HUES64 (cell line): ENCODE data around the gene FAN1. TPM values are rescaled to one million over a fixed set of nuclear protein-coding genes. Genes with fewer than 3 reads are reported as not detected.
"Not testable (repeated sequence)": the region's sequence is repeated elsewhere in the genome, so short reads cannot be mapped to it uniquely, and the experiment has no call there.

Source experiments
- H3K27ac ChIP-seq: 2 replicates; pipeline ENCODE4 v1.7.0; 2013; ENCODE audit warnings: low read depth, low read length, inconsistent platforms
- H3K27me3 ChIP-seq: 2 replicates; pipeline ENCODE4 v1.6.1; 2013; ENCODE audit warnings: mild to moderate bottlenecking, low read length; ENCODE audit not compliant: insufficient read depth
- H3K36me3 ChIP-seq: 2 replicates; pipeline ENCODE4 v1.6.1; 2013; ENCODE audit warnings: mild to moderate bottlenecking, low read length; ENCODE audit not compliant: insufficient read depth
- H3K4me1 ChIP-seq: 2 replicates; pipeline ENCODE4 v1.6.1; 2013; ENCODE audit warnings: mild to moderate bottlenecking, low read length, moderate library complexity; ENCODE audit not compliant: insufficient read depth
- H3K4me3 ChIP-seq: 2 replicates; pipeline ENCODE4 v1.5.1; 2013; ENCODE audit warnings: mild to moderate bottlenecking, low read length, moderate library complexity
- H3K9ac ChIP-seq: 2 replicates; pipeline ENCODE4 v1.6.1; 2013; ENCODE audit warnings: mild to moderate bottlenecking, low read depth, low read length
- H3K9me3 ChIP-seq: 2 replicates; pipeline ENCODE4 v1.6.1; 2013; ENCODE audit warnings: low read depth, low read length; ENCODE audit not compliant: insufficient read depth
- WGBS: fragments of 150-250, 120-280 bp; methylation state at CpG from one replicate; pipeline ENCODE4 v1.1.7; 2013; ENCODE audit warnings: missing lambda C conversion rate; 5-methylcytosine and 5-hydroxymethylcytosine counted together
- polyA plus RNA-seq, 2 experiments: library from polyadenylated mRNA; stranded (reverse); fragments of 50-300 nt; gene quantifications; one replicate each; pipeline ENCODE4 v1.2.3, GENCODE V29; 2013

The FAN1 gene
- 15.8 TPM for polyA plus RNA-seq (2013, experiment 1 of 2)
- 15.6 TPM for polyA plus RNA-seq (2013, experiment 2 of 2)

DNA sequence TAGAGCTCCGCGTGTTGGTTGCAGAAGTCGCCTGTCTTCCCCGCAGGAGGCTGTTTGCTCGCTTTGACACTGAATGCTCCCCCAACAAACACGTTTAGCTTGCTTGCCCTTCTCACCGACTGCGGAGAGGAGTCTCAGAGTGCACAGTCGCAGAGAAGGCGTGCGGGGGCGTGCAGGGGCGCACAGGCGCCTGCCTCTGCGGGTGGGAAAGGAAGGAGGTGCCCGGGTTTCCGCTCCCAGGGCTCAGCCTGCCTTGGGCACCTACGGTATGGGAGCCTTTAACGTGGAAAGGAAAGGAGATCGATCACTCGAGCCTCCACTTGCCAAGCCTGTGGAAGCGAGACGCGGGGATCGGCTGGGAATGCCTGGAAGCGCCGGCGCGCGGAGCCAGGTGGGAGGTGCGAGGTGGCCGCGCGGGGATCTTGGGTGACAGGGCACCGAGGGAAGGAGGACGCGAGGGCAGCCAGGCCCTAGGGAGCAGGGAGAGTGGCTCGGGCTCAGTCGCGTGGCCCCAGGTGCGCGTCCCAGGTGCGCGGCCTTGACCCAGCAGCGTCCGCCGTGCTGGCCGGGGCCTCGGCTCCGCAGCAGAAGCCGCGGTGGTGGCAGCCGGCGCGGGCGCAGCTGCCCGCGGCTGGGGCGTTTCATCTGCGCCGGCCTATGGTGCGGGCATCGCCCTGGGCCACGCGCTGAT, at the start of gene FAN1:
Gene FAN1 (plus strand): TSS at position 419 of the 691 bp plus-strand sequence. CDS start 749 bp downstream, outside the sequence.
- Histone ChIP-seq H3K9ac (peak within 1 kb of the TSS; percentile 71), H3K9me3 (no peaks in the 10 kb centered on the region), H3K27me3 (no peaks in the 10 kb centered on the region), H3K27ac (peak within 1 kb of the TSS; percentile 75), H3K4me1 (no peaks in the 10 kb centered on the region), H3K4me3 (peak within 1 kb of the TSS; percentile 79), H3K36me3 (peaks cover 15% of the 10 kb centered on the region; the same call in 1 of the 2 replicates)
- WGBS, result under 1% methylated on average over 65 of the region's 65 CpGs

DNA sequence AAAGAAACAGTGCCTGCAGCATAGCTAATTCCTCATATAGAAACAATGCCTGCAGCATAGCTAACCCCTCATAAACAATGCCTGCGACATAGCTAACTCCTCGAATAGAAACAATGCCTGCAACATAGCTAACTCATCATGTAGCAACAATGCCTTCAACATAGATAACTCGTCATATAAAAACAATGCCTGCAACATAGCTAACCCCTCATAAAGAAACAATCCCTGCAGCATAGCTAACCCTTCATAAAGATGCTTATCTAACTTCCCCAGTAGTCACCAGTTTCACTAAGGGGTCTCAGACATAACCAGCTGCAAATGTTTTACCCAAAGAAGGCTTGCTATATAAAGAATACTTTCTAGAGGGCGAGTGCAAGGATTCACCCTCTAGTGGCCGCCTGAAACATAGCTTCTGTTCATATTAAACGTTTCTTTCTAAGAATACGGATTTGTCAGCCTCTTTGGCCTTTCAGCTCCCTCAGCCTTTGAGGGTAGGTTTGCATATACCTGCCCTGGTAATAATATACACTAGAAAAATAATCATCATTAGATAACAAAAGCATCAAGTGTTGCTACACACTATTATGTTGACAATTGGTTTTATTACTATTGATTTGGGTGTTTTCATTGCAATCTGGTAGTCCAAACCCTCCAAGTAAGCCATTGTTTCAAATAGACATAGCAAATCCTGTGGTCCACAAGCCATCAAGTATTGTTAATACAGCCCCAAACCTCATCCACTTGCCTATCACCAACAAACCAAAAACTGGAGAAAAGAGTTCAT, 44.4 kb upstream of the FAN1 start:
- Histone ChIP-seq H3K9ac (no peak overlapping the region), H3K4me1 (no peaks in the 10 kb centered on the region), H3K4me3 (no peak overlapping the region), H3K9me3 (peaks cover 8% of the 10 kb centered on the region; the same call in 1 of the 2 replicates), H3K36me3 (no peaks in the 10 kb centered on the region), H3K27ac (no peak overlapping the region), H3K27me3 (no peaks in the 10 kb centered on the region)
- 35% methylated on average over 7 of the region's 7 CpGs for WGBS

DNA sequence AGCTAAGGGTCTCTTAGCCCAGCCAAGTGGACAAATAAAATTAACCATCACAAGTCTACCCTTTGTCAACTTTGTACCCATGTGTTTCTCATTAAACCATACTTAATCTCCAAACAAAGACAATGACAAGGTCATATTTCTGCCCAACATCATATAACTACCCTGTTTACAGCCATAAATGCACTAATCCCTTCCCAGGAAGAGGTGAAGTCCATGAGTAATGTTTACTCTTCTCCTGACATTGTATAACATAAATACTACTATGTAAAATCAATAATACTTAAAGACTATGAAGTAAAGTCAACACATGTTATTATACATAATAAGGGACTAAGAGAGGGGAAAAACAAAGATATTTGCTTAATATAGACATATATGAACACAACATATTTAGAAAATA, 38.5 kb upstream of the FAN1 start:
- no peak overlapping the region for H3K27ac ChIP-seq
- no peaks in the 10 kb centered on the region for H3K27me3 ChIP-seq
- no peak overlapping the region for H3K9ac ChIP-seq
- no peaks in the 10 kb centered on the region for H3K9me3 ChIP-seq
- no peaks in the 10 kb centered on the region for H3K36me3 ChIP-seq
- no peak overlapping the region for H3K4me3 ChIP-seq
- H3K4me1 ChIP-seq, result no peaks in the 10 kb centered on the region

DNA sequence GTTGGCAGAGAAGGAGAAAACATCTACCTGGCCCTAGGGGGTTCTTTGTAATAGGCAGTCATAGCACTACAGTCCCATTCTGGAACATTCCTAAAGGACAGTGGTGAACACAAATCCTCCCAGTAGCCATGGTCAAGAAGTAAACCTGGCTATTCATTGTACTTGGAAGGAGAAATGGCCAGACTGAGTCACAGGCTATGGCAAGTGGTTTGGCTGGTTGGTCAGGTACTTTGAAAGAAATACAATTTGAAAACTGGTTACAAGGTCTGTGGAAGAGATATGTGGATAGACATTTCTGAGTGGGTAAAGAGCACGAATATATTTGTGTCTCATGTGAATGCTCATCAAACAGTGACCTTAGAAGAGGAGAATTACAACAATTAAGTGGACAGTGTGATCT, 33.0 kb upstream of the FAN1 start:
- no peak overlapping the region for H3K4me3 ChIP-seq
- 86% methylated on average over 1 of the region's 1 CpG for WGBS
- H3K9ac ChIP-seq, result no peak overlapping the region
- H3K27me3 ChIP-seq, result no peaks in the 10 kb centered on the region
- no peaks in the 10 kb centered on the region for H3K4me1 ChIP-seq
- no peaks in the 10 kb centered on the region for H3K36me3 ChIP-seq
- H3K27ac ChIP-seq, result no peak overlapping the region
- no peaks in the 10 kb centered on the region for H3K9me3 ChIP-seq

DNA sequence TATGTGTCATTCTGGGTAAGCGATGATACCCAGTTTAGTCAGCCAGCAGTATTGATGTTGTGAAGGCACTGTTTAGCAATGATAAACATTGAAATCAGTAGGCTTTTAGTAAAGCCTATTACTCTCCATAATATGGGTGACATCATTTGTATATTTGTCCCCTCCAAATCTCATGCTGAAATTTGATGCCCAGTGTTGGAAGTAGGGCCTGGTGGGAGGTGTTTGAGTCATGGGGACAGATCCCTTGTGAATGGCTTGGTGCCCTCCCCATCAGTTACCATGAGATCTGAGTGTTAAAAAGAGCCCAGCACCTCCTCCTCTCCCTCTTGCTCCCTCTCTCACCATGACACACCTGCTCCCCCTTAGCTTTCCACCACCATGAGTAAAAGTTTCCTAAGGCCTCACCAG, 31.4 kb upstream of the FAN1 start:
- Histone ChIP-seq H3K36me3 (no peaks in the 10 kb centered on the region), H3K27ac (no peak overlapping the region), H3K4me1 (no peaks in the 10 kb centered on the region), H3K9ac (no peak overlapping the region), H3K9me3 (no peaks in the 10 kb centered on the region), H3K27me3 (no peaks in the 10 kb centered on the region), H3K4me3 (no peak overlapping the region)
- WGBS, result 88% methylated on average over 1 of the region's 1 CpG

DNA sequence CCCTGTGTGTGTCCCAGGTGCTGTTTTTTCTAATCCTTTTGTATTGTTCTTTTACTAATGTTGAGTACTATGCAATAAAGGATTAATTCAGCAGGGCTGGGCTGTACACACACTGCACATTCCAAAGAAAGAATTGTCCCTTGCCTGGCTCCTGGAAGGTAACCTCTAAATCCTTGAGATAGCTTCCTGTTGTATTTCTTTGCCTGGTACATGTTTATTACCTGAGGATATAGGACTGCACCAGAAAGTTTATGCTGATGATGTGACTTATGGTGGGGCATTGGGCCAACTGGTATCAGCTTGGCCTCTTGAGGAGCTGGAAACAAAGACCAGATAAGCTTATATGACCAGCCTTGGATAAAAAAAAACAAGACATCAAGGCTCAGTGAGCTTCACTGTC, 26.6 kb upstream of the FAN1 start:
- Histone ChIP-seq H3K4me3 (no peak overlapping the region), H3K4me1 (no peaks in the 10 kb centered on the region), H3K36me3 (no peaks in the 10 kb centered on the region), H3K9ac (no peak overlapping the region), H3K9me3 (no peaks in the 10 kb centered on the region), H3K27ac (no peak overlapping the region), H3K27me3 (no peaks in the 10 kb centered on the region)

DNA sequence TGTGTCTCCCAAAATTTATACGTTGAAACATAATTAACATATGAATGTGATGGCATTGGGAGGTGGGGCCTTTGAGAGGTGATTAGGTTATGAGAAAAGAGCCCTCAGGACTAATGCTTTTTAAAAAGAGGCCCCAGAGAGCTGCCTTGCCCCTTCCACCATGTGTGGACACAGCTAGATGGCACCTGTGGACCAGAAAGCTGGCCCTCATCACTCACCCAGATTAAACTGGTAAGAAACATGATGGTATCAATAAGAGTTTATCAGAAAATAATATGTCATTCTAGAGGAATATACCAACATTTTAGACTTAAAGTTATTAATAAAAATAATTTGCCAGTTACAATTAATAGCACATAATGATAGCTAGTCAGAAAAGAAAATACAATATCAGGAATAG, 25.2 kb upstream of the FAN1 start:
- no peaks in the 10 kb centered on the region for H3K36me3 ChIP-seq
- no peaks in the 10 kb centered on the region for H3K9me3 ChIP-seq
- no peak overlapping the region for H3K27ac ChIP-seq
- H3K27me3 ChIP-seq, result no peaks in the 10 kb centered on the region
- H3K4me1 ChIP-seq, result no peaks in the 10 kb centered on the region
- no peak overlapping the region for H3K4me3 ChIP-seq
- no peak overlapping the region for H3K9ac ChIP-seq
- WGBS, result 80% methylated on average over 1 of the region's 1 CpG

DNA sequence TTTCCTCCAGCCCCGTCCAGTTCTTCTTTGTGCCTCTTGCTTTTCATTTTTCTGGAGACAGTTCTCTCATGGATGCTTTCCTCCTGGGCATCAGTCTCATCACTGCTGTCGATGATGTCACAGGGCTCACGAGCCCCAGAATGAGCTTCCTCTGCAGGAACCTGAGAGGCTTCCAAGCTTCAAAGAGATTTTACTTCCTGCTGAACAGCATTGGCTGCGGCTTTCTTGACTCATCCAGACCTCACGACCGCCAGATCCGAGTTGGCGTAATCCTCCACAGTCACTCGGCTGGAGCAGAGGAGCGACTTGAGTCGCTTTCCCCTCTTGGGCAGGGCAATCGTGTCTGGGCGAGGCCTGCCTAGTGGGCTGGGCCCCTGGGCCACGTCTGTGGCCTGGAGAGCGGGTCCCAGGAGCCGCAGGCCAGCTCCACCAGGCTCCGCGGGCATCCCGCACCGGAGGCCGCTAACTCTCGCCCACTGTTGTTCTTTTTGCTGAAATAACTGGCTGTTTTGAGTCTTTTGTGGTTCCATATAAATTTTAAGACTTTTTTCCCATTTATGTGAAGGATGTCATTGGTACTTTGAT, 20.8 kb upstream of the FAN1 start:
- H3K27me3 ChIP-seq, result no peaks in the 10 kb centered on the region
- 86% methylated on average over 22 of the region's 22 CpGs for WGBS
- no peak overlapping the region for H3K9ac ChIP-seq
- no peaks in the 10 kb centered on the region for H3K4me1 ChIP-seq
- H3K4me3 ChIP-seq, result no peak overlapping the region
- H3K27ac ChIP-seq, result no peak overlapping the region
- H3K9me3 ChIP-seq, result no peaks in the 10 kb centered on the region
- H3K36me3 ChIP-seq, result no peaks in the 10 kb centered on the region

DNA sequence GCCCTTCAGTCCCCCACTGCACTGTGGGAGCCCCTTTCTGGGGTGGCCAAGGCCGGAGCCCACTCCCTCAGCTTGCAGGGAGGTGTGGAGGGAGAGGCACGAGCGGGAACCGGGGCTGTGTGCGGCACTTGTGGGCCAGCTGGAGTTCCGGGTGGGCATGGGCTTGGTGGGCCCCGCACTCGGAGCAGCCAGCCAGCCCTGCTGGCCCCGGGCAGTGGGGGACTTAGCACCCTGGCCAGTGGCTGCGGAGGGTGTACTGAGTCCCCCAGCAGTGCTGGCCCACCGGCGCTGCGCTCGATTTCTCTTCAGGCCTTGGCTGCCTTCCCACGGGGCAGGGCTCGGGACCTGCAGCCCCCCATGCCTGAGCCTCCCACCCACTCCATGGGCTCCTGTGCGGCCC, 20.0 kb upstream of the FAN1 start:
- H3K4me3 ChIP-seq, result not testable (repeated sequence)

DNA sequence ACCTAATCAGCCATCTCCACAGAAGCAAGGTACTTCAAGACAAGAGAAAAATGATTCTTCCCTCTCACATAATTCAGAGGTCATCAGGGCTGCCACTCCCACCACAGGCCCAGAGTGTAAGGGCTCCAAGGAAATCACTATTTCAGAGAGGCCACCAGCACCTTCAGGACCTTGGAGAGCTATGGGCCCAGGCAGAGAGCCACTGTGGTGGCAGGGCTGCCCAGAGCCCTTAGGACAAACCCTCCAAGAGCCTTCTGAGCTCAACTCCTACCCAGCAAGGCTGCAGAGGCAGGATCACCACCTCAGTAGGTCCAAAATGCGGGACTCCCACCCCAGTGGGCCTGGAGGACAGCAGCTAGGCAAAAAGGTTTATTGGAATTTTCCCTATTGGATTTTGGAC, 17.9 kb upstream of the FAN1 start:
- Histone ChIP-seq H3K9me3 (no peaks in the 10 kb centered on the region), H3K27me3 (no peaks in the 10 kb centered on the region), H3K4me1 (no peaks in the 10 kb centered on the region), H3K27ac (no peak overlapping the region), H3K9ac (no peak overlapping the region), H3K4me3 (no peak overlapping the region), H3K36me3 (no peaks in the 10 kb centered on the region)
- 57% methylated on average over 1 of the region's 1 CpG for WGBS

More for the DNA sequence above, 20.0 kb upstream of the FAN1 start:
- not testable (repeated sequence) for H3K27ac ChIP-seq, H3K27me3 ChIP-seq, H3K36me3 ChIP-seq, H3K9ac ChIP-seq, H3K4me1 ChIP-seq, H3K9me3 ChIP-seq
- 94% methylated on average over 16 of the region's 17 CpGs for WGBS

DNA sequence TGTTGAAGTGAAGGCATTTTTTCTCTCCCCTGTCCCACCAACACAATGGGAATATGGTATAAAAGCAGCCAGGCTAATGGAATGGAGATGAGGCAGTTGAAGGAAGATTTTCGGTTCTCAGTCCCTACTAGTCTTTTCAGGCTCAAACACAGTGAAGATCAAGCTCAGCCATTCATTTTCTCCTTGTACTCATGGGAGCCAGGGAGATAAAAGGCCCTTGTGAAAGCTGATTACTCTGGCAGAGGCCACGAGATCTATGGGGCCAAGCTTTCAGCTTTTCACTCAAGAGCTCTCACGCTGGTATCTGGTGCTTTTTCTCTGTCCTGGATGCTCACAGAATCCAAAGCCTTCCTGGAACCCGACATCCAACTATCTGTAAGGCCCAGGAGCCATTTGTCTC, 14.5 kb upstream of the FAN1 start:
- H3K36me3 ChIP-seq, result no peaks in the 10 kb centered on the region
- H3K27ac ChIP-seq, result no peak overlapping the region
- H3K4me3 ChIP-seq, result no peak overlapping the region
- no peaks in the 10 kb centered on the region for H3K4me1 ChIP-seq
- H3K27me3 ChIP-seq, result no peaks in the 10 kb centered on the region
- no peak overlapping the region for H3K9ac ChIP-seq
- 86% methylated on average over 4 of the region's 4 CpGs for WGBS
- H3K9me3 ChIP-seq, result no peaks in the 10 kb centered on the region
